GM23248 (cell line): Measurements from ENCODE around the gene GABBR2. TPM values are rescaled to one million over a fixed set of nuclear protein-coding genes. Genes with fewer than 3 reads are reported as not detected.

ENCODE experiments used
- DNase-seq: peaks from one replicate; pipeline ENCODE4 v3.0.0-alpha.2; 2015
- H2AFZ ChIP-seq: fragments of 200-600 bp; sonication (generic); 2 replicates; pipeline ENCODE4 v1.6.1; 2016; ENCODE audit warnings: antibody characterized with exemption
- H3F3A ChIP-seq: fragments of 200-600 bp; sonication (generic); 2 replicates; pipeline ENCODE4 v1.6.1; 2016; ENCODE audit warnings: mild to moderate bottlenecking, antibody characterized with exemption, mixed run types; ENCODE audit not compliant: insufficient read depth
- H3K27ac ChIP-seq: fragments of 200-600 bp; sonication (generic); 2 replicates; pipeline ENCODE4 v1.5.1; 2016; ENCODE audit warnings: mild to moderate bottlenecking
- H3K27me3 ChIP-seq: fragments of 200-600 bp; sonication (generic); replicated peaks from 2 replicates; pipeline ENCODE4 v1.6.1; 2016; ENCODE audit warnings: mild to moderate bottlenecking; ENCODE audit not compliant: insufficient read depth
- H3K36me3 ChIP-seq: fragments of 200-600 bp; sonication (generic); 2 replicates; pipeline ENCODE4 v1.6.1; 2016; ENCODE audit warnings: low read depth, mild to moderate bottlenecking
- H3K4me1 ChIP-seq: fragments of 200-600 bp; sonication (generic); 2 replicates; pipeline ENCODE4 v1.6.1; 2016; ENCODE audit warnings: mild to moderate bottlenecking; ENCODE audit not compliant: insufficient read depth
- H3K4me2 ChIP-seq: fragments of 200-600 bp; sonication (generic); one replicate; pipeline ENCODE4 v1.6.1; 2016; ENCODE audit warnings: mild to moderate bottlenecking; ENCODE audit not compliant: unreplicated experiment
- H3K4me3 ChIP-seq: fragments of 200-600 bp; sonication (generic); 2 replicates; pipeline ENCODE4 v1.5.1; 2016; ENCODE audit warnings: mild to moderate bottlenecking
- H3K79me2 ChIP-seq: fragments of 200-600 bp; sonication (generic); 2 replicates; pipeline ENCODE4 v1.6.1; 2016; ENCODE audit warnings: mild to moderate bottlenecking; ENCODE audit not compliant: insufficient read depth
- H3K9ac ChIP-seq: fragments of 200-600 bp; sonication (generic); 2 replicates; pipeline ENCODE4 v1.6.1; 2016; ENCODE audit warnings: mild to moderate bottlenecking
- H3K9me2 ChIP-seq: fragments of 200-600 bp; sonication (generic); 2 replicates; pipeline ENCODE4 v1.6.1; 2016; ENCODE audit warnings: mixed run types, mild to moderate bottlenecking, moderate library complexity; ENCODE audit not compliant: insufficient read depth
- H3K9me3 ChIP-seq: fragments of 200-600 bp; sonication (generic); one replicate; pipeline ENCODE4 v1.6.1; 2017; ENCODE audit warnings: low read depth
- H4K20me1 ChIP-seq: fragments of 200-600 bp; sonication (generic); 2 replicates; pipeline ENCODE4 v1.6.0; 2016; ENCODE audit not compliant: insufficient read depth
- EZH2 ChIP-seq: fragments of 200-600 bp; sonication (generic); IDR thresholded peaks from 2 replicates; pipeline ENCODE4 v1.6.1; 2018; ENCODE audit warnings: antibody characterized with exemption, mild to moderate bottlenecking; ENCODE audit not compliant: insufficient read depth, poor library complexity, severe bottlenecking
- EZH2phosphoT487 ChIP-seq: fragments of 200-600 bp; sonication (generic); IDR thresholded peaks from 2 replicates; pipeline ENCODE4 v1.6.1; 2018; ENCODE audit warnings: antibody characterized with exemption, moderate library complexity, mild to moderate bottlenecking, low read depth; ENCODE audit not compliant: insufficient read depth
- WGBS, 2 experiments: methylation state at CpG; one replicate each; pipeline ENCODE4 v1.1.6; 2015 to 2017; ENCODE audit warnings: low lambda C conversion rate in 2 of 2, low coverage in 1 of 2; ENCODE audit errors: missing lambda C conversion rate in 2 of 2; 5-methylcytosine and 5-hydroxymethylcytosine counted together
- in situ Hi-C: fragments of 300-500 bp; cut with MboI; formaldehyde crosslinking; loops from 2 replicates; pipeline ENCODE4 v1.15.0; 2020
- polyA plus RNA-seq: library from polyadenylated mRNA; unstranded; fragments of >200 nt; fragmentation: Nextera tagmentation; extraction: Ambion mirVana; gene quantifications from 2 replicates; pipeline ENCODE4 v1.2.1, GENCODE V29; 2016
- total RNA-seq: library from RNA; depleted of rRNA; stranded (reverse); fragments of >200 nt; shearing (Covaris generic); gene quantifications from 2 replicates; pipeline ENCODE4 v1.2.3, GENCODE V29; 2014

GABBR2 gene
- total and polyA plus RNA-seq, 2 experiments from 2014 or later = 7.5 to 13.4 TPM

DNA sequence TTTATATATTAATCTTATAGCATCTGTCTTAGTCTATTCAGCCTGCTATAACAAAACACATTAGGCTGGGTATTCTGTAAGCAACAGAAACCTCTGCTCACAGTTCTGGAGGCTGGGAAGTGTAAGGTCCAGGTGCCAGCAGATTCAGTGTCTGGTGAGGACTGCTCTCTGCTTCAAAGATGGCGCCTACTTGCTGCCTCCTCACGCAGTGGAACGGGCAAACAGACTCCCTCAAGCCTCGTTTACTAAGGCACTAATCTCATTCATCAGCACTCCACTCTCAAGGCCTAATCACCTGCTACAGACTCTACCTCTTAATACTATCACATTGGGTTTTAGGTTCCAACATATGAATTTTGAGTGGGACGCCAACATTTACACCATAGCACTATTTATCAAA lies 448.1 kb downstream of the GABBR2 start:
- no peaks in the 10 kb centered on the region for H3F3A ChIP-seq
- TF ChIP-seq EZH2phosphoT487 = no peak
- TF ChIP-seq EZH2 = no peak
- H3K4me2 ChIP-seq = no peak overlapping the region
- H2AFZ ChIP-seq = no peak overlapping the region
- no peak overlapping the region for H3K9ac ChIP-seq
- no peaks in the 10 kb centered on the region; the same call in 1 of the 2 replicates for H3K4me1 ChIP-seq
- no peak overlapping the region for H3K4me3 ChIP-seq
- peaks cover 11% of the 10 kb centered on the region for H3K79me2 ChIP-seq
- no peaks in the 10 kb centered on the region for H3K36me3 ChIP-seq
- no peak for DNase-seq
- no peaks in the 10 kb centered on the region for H4K20me1 ChIP-seq
- H3K9me3 ChIP-seq = no peaks in the 10 kb centered on the region
- 72 to 76% methylated on average over 5 of the region's 5 CpGs for WGBS, 2 experiments
- H3K27me3 ChIP-seq = no peaks in the 10 kb centered on the region
- in situ Hi-C loops = no loop called here
- H3K27ac ChIP-seq = no peak overlapping the region
- no peaks in the 10 kb centered on the region for H3K9me2 ChIP-seq

DNA sequence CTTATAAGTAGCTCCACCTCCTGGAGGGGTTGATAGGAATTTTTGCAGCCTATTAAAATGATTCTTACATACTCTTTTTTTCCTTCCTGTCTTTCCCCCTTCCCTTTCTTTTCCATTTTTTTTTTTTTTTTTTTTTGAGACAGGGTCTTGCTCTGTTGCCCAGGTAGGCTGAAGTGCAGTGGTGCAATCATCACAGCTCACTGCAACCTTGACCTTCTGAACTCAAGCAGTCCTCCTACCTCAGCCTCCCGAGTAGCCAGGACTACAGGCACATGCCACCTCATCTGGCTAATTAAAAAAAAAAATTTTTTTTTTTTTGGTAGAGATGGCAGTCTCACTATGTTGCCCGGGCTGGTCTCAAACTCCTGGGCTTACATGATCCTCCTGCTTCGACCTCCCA lies 448.9 kb downstream of the GABBR2 start:
- H3K4me1 ChIP-seq = no peaks in the 10 kb centered on the region; the same call in 1 of the 2 replicates
- no peak overlapping the region for H3K27ac ChIP-seq
- H3K36me3 ChIP-seq = no peaks in the 10 kb centered on the region
- no peaks in the 10 kb centered on the region for H4K20me1 ChIP-seq
- TF ChIP-seq EZH2 (no peak), EZH2phosphoT487 (no peak)
- no peak for DNase-seq
- peaks cover 19% of the 10 kb centered on the region for H3K79me2 ChIP-seq
- H3K9ac ChIP-seq = no peak overlapping the region
- WGBS, 2 experiments = 77 to 88% methylated on average over 3 of the region's 3 CpGs
- no peak overlapping the region for H3K4me2 ChIP-seq
- H3F3A ChIP-seq = peaks cover 3% of the 10 kb centered on the region
- H3K4me3 ChIP-seq = no peak overlapping the region
- in situ Hi-C loops = no loop called here
- H3K9me2 ChIP-seq = no peaks in the 10 kb centered on the region
- H3K27me3 ChIP-seq = no peaks in the 10 kb centered on the region
- H2AFZ ChIP-seq = 0 out of 2 replicates have a peak overlapping the region, but pooled peaks have one; percentile 19
- H3K9me3 ChIP-seq = no peaks in the 10 kb centered on the region

DNA sequence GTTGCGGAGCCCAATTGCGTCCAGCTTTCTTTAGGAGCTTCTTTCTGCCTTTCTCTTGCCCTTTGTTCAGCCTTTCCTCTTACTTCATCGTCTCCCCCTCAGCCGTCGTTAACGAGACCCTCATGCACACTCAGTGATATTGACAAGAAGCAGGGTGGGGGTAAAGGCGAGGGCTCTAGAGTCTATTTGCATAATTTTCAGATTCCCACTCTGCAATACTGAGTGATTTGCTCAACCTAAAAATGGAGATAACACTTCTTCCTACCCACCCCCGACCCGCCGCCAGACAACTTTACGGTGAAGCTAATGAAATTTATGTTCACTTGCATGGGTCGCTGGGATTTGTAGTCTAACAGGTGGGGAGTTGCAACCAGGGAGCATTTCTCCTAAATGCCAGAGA lies 452.0 kb downstream of the GABBR2 start:
- no peaks in the 10 kb centered on the region for H3K9me2 ChIP-seq
- H3K4me3 ChIP-seq = peak overlapping the region; percentile 99
- peaks cover 26% of the 10 kb centered on the region for H3F3A ChIP-seq
- 21 to 23% methylated on average over 12 of the region's 12 CpGs for WGBS, 2 experiments
- no peaks in the 10 kb centered on the region for H4K20me1 ChIP-seq
- peak overlapping the region; percentile 86 for H3K9ac ChIP-seq
- peak overlapping the region; percentile 96 for H3K4me2 ChIP-seq
- no peaks in the 10 kb centered on the region for H3K36me3 ChIP-seq
- H3K27ac ChIP-seq = peak overlapping the region; percentile 98
- peak; percentile 33 for DNase-seq
- in situ Hi-C loops = no loop called here
- no peak for TF ChIP-seq EZH2
- no peak for TF ChIP-seq EZH2phosphoT487
- no peaks in the 10 kb centered on the region for H3K27me3 ChIP-seq
- no peaks in the 10 kb centered on the region for H3K9me3 ChIP-seq
- peaks cover 16% of the 10 kb centered on the region for H3K4me1 ChIP-seq
- H2AFZ ChIP-seq = peak overlapping the region; percentile 85
- H3K79me2 ChIP-seq = peaks cover 49% of the 10 kb centered on the region

DNA sequence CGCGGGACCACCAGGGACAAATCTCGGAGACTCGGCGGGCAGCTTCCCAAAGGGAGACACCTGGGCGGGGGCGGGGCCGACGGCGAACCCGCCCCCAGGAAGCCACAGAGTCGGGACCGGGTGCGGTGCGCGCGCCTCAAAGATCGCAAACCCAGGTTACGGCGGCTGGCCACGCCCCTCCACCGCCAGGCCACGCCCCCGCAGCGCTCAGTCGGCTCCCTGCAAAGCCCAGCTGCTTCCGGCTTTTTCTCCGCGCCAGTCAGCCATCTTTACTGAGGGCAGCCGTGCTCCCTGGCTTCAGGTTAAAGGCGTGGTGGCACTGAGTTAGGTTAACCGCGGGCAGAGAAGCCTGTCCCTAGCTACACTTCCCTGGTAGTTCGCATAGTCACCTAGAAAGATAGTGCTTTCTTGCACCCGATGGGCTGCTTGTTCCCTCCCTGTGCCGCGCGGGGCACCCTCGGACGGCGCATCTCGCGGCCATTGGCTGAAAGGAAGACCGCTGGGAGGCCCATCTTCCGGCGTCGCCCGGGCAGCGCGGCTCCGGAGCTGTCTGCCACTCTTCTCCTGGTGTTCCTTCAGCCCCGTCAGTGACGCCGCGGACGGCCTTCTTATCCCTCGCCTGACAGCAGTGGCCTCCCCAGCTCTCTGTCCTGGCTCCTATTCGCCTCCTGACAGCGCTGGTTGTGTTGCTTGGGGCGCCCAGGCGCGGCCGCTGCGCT lies 453.0 kb downstream of the GABBR2 start, which contains the start of gene TBC1D2:
Gene TBC1D2 (minus strand): TSS at position 72 of the 719 bp plus-strand sequence. CDS start 108 bp downstream, outside the sequence.
- whole genome bisulfite sequencing, 2 experiments = 1 to 2% methylated on average over 46 to 49 of the region's 64 CpGs
- H3K27ac ChIP-seq = peak within 1 kb of the TSS; percentile 98
- peaks cover 26% of the 10 kb centered on the region for H3K4me1 ChIP-seq
- DNase-seq = peak; percentile 94
- no peaks in the 10 kb centered on the region for H3K27me3 ChIP-seq
- no peaks in the 10 kb centered on the region for H3K9me3 ChIP-seq
- peak within 1 kb of the TSS; percentile 99 for H3K4me3 ChIP-seq
- peak within 1 kb of the TSS; percentile 96 for H3K4me2 ChIP-seq
- in situ Hi-C loops = no loop called here
- no peaks in the 10 kb centered on the region for H3K36me3 ChIP-seq
- peak within 1 kb of the TSS; percentile 85 for H2AFZ ChIP-seq
- peaks cover 34% of the 10 kb centered on the region for H3F3A ChIP-seq
- H3K79me2 ChIP-seq = peaks cover 59% of the 10 kb centered on the region
- peak within 1 kb of the TSS; percentile 86 for H3K9ac ChIP-seq
- no peaks in the 10 kb centered on the region for H4K20me1 ChIP-seq
- H3K9me2 ChIP-seq = no peaks in the 10 kb centered on the region
- TF ChIP-seq EZH2 = no peak
- TF ChIP-seq EZH2phosphoT487 = no peak
